Hepatocyte (in vitro differentiated cells): ENCODE data around the gene CNTNAP2. TPM values are rescaled to one million over a fixed set of nuclear protein-coding genes. Genes with fewer than 3 reads are reported as not detected.

Experiments
- DNase-seq: peaks from one replicate; pipeline ENCODE4 v3.0.0-alpha.2; 2016; ENCODE audit warnings: low spot score
- H2AFZ ChIP-seq: fragments of 200-600 bp; sonication (generic); 2 replicates; pipeline ENCODE4 v1.6.0; 2016; ENCODE audit warnings: antibody characterized with exemption, mild to moderate bottlenecking
- H3K27ac ChIP-seq: fragments of 200-600 bp; sonication (generic); 2 replicates; pipeline ENCODE4 v1.5.1; 2016; ENCODE audit warnings: mild to moderate bottlenecking
- H3K27me3 ChIP-seq: fragments of 200-600 bp; sonication (generic); 2 replicates; pipeline ENCODE4 v1.6.1; 2016
- H3K36me3 ChIP-seq: fragments of 200-600 bp; sonication (generic); replicated peaks from 2 replicates; pipeline ENCODE4 v1.5.1; 2016; ENCODE audit warnings: low read depth; ENCODE audit not compliant: insufficient read depth
- H3K4me1 ChIP-seq: fragments of 200-600 bp; sonication (generic); 2 replicates; pipeline ENCODE4 v1.5.1; 2016; ENCODE audit warnings: mild to moderate bottlenecking, moderate library complexity; ENCODE audit not compliant: insufficient read depth
- H3K4me2 ChIP-seq: fragments of 200-600 bp; sonication (generic); 2 replicates; pipeline ENCODE4 v1.6.0; 2016
- H3K4me3 ChIP-seq: fragments of 200-600 bp; sonication (generic); 2 replicates; pipeline ENCODE4 v1.5.1; 2016; ENCODE audit warnings: mild to moderate bottlenecking
- H3K79me2 ChIP-seq: fragments of 200-600 bp; sonication (generic); 2 replicates; pipeline ENCODE4 v1.6.0; 2017; ENCODE audit warnings: mild to moderate bottlenecking
- H3K9me2 ChIP-seq: fragments of 200-600 bp; sonication (generic); replicated peaks from 2 replicates; pipeline ENCODE4 v1.6.0; 2017; ENCODE audit warnings: mild to moderate bottlenecking; ENCODE audit not compliant: insufficient read depth
- H3K9me3 ChIP-seq: fragments of 200-600 bp; sonication (generic); 2 replicates; pipeline ENCODE4 v1.5.1; 2016; ENCODE audit warnings: low read depth, mild to moderate bottlenecking
- H4K20me1 ChIP-seq: fragments of 200-600 bp; sonication (generic); 2 replicates; pipeline ENCODE4 v1.6.0; 2016; ENCODE audit warnings: mild to moderate bottlenecking; ENCODE audit not compliant: insufficient read depth, poor library complexity, severe bottlenecking
- CTCF ChIP-seq: fragments of 200-600 bp; sonication (generic); IDR thresholded peaks from 2 replicates; pipeline ENCODE4 v1.5.1; 2016; ENCODE audit warnings: antibody characterized with exemption, mild to moderate bottlenecking; ENCODE audit not compliant: poor library complexity
- EZH2 ChIP-seq: fragments of 200-600 bp; sonication (generic); IDR thresholded peaks from 2 replicates; pipeline ENCODE4 v1.6.1; 2016; ENCODE audit warnings: antibody characterized with exemption, mild to moderate bottlenecking, borderline replicate concordance
- EZH2phosphoT487 ChIP-seq: fragments of 200-600 bp; sonication (generic); IDR thresholded peaks from one replicate; pipeline ENCODE4 v1.6.1; 2018; ENCODE audit warnings: antibody characterized with exemption, mild to moderate bottlenecking, low read depth, moderate library complexity; ENCODE audit not compliant: unreplicated experiment, severe bottlenecking
- WGBS: methylation state at CpG from one replicate; pipeline ENCODE4 v1.1.6; 2016; ENCODE audit warnings: low lambda C conversion rate; ENCODE audit errors: missing lambda C conversion rate; 5-methylcytosine and 5-hydroxymethylcytosine counted together
- polyA plus RNA-seq: library from polyadenylated mRNA; unstranded; fragments of >200 nt; fragmentation: Nextera tagmentation; extraction: Ambion mirVana; gene quantifications from 2 replicates; pipeline ENCODE4 v1.2.1, GENCODE V29; 2016
- total RNA-seq: library from RNA; depleted of rRNA; stranded (reverse); fragments of >200 nt; gene quantifications from 2 replicates; pipeline ENCODE4 v1.2.3, GENCODE V29; 2014

CNTNAP2 gene
- total and polyA plus RNA-seq, 2 experiments from 2014 or later, result 7.5 to 14.7 TPM

GRCh38 chr7:146216396-146217041 lies 99.9 kb downstream of the CNTNAP2 start:
- H3K9me3 ChIP-seq, result no peaks in the 10 kb centered on the region
- no peaks in the 10 kb centered on the region for H3K36me3 ChIP-seq
- H3K79me2 ChIP-seq, result no peaks in the 10 kb centered on the region
- H2AFZ ChIP-seq, result no peak overlapping the region
- no peak for DNase-seq
- 73% methylated on average over 9 of the region's 9 CpGs for WGBS
- no peaks in the 10 kb centered on the region for H4K20me1 ChIP-seq
- H3K27me3 ChIP-seq, result no peaks in the 10 kb centered on the region
- no peaks in the 10 kb centered on the region for H3K9me2 ChIP-seq
- no peak overlapping the region for H3K4me2 ChIP-seq
- no peak overlapping the region for H3K27ac ChIP-seq
- H3K4me1 ChIP-seq, result no peaks in the 10 kb centered on the region
- no peak overlapping the region for H3K4me3 ChIP-seq
- no peak for TF ChIP-seq CTCF
- no peak for TF ChIP-seq EZH2phosphoT487
- no peak for TF ChIP-seq EZH2

- no peak overlapping the region for H2AFZ ChIP-seq
- H3K9me2 ChIP-seq, result no peaks in the 10 kb centered on the region
- TF ChIP-seq CTCF (no peak), EZH2 (no peak), EZH2phosphoT487 (no peak)
- no peaks in the 10 kb centered on the region for H3K9me3 ChIP-seq
- no peak overlapping the region for H3K27ac ChIP-seq
- H3K4me2 ChIP-seq, result no peak overlapping the region
- no peaks in the 10 kb centered on the region for H3K36me3 ChIP-seq
- DNase-seq, result no peak
- WGBS, result 83% methylated on average over 1 of the region's 1 CpG
- no peaks in the 10 kb centered on the region for H3K4me1 ChIP-seq
- no peaks in the 10 kb centered on the region for H4K20me1 ChIP-seq
- H3K4me3 ChIP-seq, result no peak overlapping the region
- H3K79me2 ChIP-seq, result no peaks in the 10 kb centered on the region
- no peaks in the 10 kb centered on the region for H3K27me3 ChIP-seq
These were observed 107.2 kb downstream of the CNTNAP2 start for GRCh38 chr7:146223851-146224250.

- Histone ChIP-seq H3K4me3 (no peak overlapping the region), H3K4me1 (no peaks in the 10 kb centered on the region), H3K79me2 (no peaks in the 10 kb centered on the region), H3K9me2 (no peaks in the 10 kb centered on the region), H3K36me3 (no peaks in the 10 kb centered on the region), H3K27me3 (no peaks in the 10 kb centered on the region), H3K9me3 (no peaks in the 10 kb centered on the region), H3K27ac (no peak overlapping the region), H2AFZ (no peak overlapping the region), H3K4me2 (no peak overlapping the region), H4K20me1 (no peaks in the 10 kb centered on the region)
- 92% methylated on average over 2 of the region's 2 CpGs for WGBS
- DNase-seq, result no peak
- TF ChIP-seq CTCF, result no peak
- TF ChIP-seq EZH2phosphoT487, result no peak
- no peak for TF ChIP-seq EZH2
These were observed 116.0 kb downstream of the CNTNAP2 start for GRCh38 chr7:146232604-146233003.

- TF ChIP-seq EZH2 (no peak), EZH2phosphoT487 (no peak), CTCF (no peak)
- 61% methylated on average over 1 of the region's 1 CpG for WGBS
- H3K36me3 ChIP-seq, result no peaks in the 10 kb centered on the region
- no peak overlapping the region for H2AFZ ChIP-seq
- H3K4me3 ChIP-seq, result no peak overlapping the region
- H3K9me2 ChIP-seq, result no peaks in the 10 kb centered on the region
- H3K27ac ChIP-seq, result no peak overlapping the region
- H4K20me1 ChIP-seq, result no peaks in the 10 kb centered on the region
- H3K27me3 ChIP-seq, result no peaks in the 10 kb centered on the region
- no peaks in the 10 kb centered on the region for H3K4me1 ChIP-seq
- H3K4me2 ChIP-seq, result no peak overlapping the region
- H3K79me2 ChIP-seq, result no peaks in the 10 kb centered on the region
- H3K9me3 ChIP-seq, result no peaks in the 10 kb centered on the region
- no peak for DNase-seq
These were observed 118.6 kb downstream of the CNTNAP2 start for GRCh38 chr7:146235195-146235594.
